ENCODE measurements around the gene ARCN1. TPM values are rescaled to one million over a fixed set of nuclear protein-coding genes. Genes with fewer than 3 reads are reported as not detected.
"Not testable (repeated sequence)": the region's sequence is repeated elsewhere in the genome, so short reads cannot be mapped to it uniquely, and the experiment has no call there.

The ARCN1 gene
- total RNA-seq, 5 donors from 2014 or later (not counting 1 experiment from before 2014, with no cell fraction given), result 80.6 to 117 (median 111) TPM

GRCh38 chr11:118565051-118565450 lies 7.2 kb upstream of the ARCN1 start:
- H3K9me3 Mint-ChIP-seq, result no peaks in the 10 kb centered on the region
- H3K27ac ChIP-seq (ENCODE audit: low read length), result no peak overlapping the region
- peaks cover 2% of the 10 kb centered on the region for H3K36me3 Mint-ChIP-seq
- H3K36me3 ChIP-seq (ENCODE audit: control insufficient read depth in 2 of 2, extremely low read depth in 1 of 2, insufficient read depth in 1 of 2, low read length in 1 of 2), result no peaks in the 10 kb centered on the region
- no peak for DNase-seq
- WGBS (ENCODE audit: insufficient coverage), result 57% methylated on average over 2 of the region's 5 CpGs
- CTCF ChIA-PET, result interaction anchor here in 1 of 2 donors (0.7 kb wide), 1 partner anchor 46 kb away, joined by 3 read pairs; no protein-coding TSS in a partner anchor
- H3K9me3 ChIP-seq, result no peaks in the 10 kb centered on the region
- peaks cover 0 to 12% of the 10 kb centered on the region in 2 experiments for H3K4me1 ChIP-seq (ENCODE audit: control insufficient read depth in 1 of 2, extremely low read depth in 1 of 2, insufficient read depth in 2 of 2, low read length in 2 of 2)
- ATAC-seq (replicated peaks in 1 of 4), result no peak
- peak overlapping the region; percentile 66 to 85 (median 77) for H3K4me3 Mint-ChIP-seq
- no peaks in the 10 kb centered on the region for H3K27me3 ChIP-seq (replicated peaks in 1 of 2; ENCODE audit: control insufficient read depth in 2 of 2, extremely low read depth in 1 of 2, insufficient read depth in 2 of 2, low read length in 1 of 2)
- H3K4me3 ChIP-seq (ENCODE audit: control insufficient read depth in 1 of 2, extremely low read depth in 1 of 2, low read length in 1 of 2), result no peak overlapping the region
- H3K27me3 Mint-ChIP-seq, result no peaks in the 10 kb centered on the region
- POLR2A ChIA-PET, result interaction anchor here in 1 of 2 donors (0.6 to 0.7 kb wide), 3 partner anchors 234 to 540 kb away, joined by 3 to 5 read pairs (median 4); no protein-coding TSS in a partner anchor
- H3K4me1 Mint-ChIP-seq, result peaks cover 23 to 25% (median 23%) of the 10 kb centered on the region in 3 donors
- peak overlapping the region; percentile 57 to 74 for H3K27ac Mint-ChIP-seq

DNA sequence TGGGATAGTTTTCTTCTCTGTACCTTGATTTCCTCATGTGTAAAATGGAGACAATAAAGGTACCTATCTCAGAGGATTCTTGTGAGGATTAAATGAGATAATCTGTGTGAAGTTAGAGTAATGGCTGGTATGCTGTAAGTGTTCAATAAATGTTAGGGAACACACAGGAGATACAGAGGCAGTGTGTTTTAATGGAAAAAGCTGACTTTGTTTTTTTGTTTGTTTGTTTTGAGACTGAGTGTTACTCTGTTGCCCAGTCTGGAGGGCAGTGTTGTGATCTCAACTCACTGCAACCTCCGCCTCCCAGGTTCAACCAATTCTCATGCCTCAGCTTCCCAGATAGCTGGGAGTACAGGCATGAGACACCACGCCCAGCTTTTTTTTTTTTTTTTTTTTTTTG lies 2.5 kb upstream of the ARCN1 start:
- WGBS (ENCODE audit: insufficient coverage), result 50% methylated on average over 1 of the region's 2 CpGs
- Mint-ChIP-seq H3K36me3 (no peaks in the 10 kb centered on the region), H3K4me1 (peaks cover 31 to 40% (median 37%) of the 10 kb centered on the region in 3 donors), H3K27me3 (no peaks in the 10 kb centered on the region), H3K9me3 (no peaks in the 10 kb centered on the region), H3K27ac (no peak overlapping the region), H3K4me3 (no peak overlapping the region)
- POLR2A ChIA-PET, result interaction anchor here in 1 of 2 donors (0.7 kb wide), 1 partner anchor 781 kb away, joined by 3 read pairs; no protein-coding TSS in a partner anchor
- Histone ChIP-seq H3K4me3 (ENCODE audit: control insufficient read depth in 1 of 2, extremely low read depth in 1 of 2, low read length in 1 of 2) (no peak overlapping the region), H3K27me3 (replicated peaks in 1 of 2; ENCODE audit: control insufficient read depth in 2 of 2, extremely low read depth in 1 of 2, insufficient read depth in 2 of 2, low read length in 1 of 2) (no peaks in the 10 kb centered on the region), H3K9me3 (no peaks in the 10 kb centered on the region), H3K36me3 (ENCODE audit: control insufficient read depth in 2 of 2, extremely low read depth in 1 of 2, insufficient read depth in 1 of 2, low read length in 1 of 2) (no peaks in the 10 kb centered on the region), H3K27ac (ENCODE audit: low read length) (no peak overlapping the region), H3K4me1 (ENCODE audit: control insufficient read depth in 1 of 2, extremely low read depth in 1 of 2, insufficient read depth in 2 of 2, low read length in 2 of 2) (peaks cover 13 to 21% of the 10 kb centered on the region in 2 experiments)
- CTCF ChIA-PET, result interaction anchor here in 1 of 2 donors (0.7 to 1.6 kb wide), 2 partner anchors 29 to 31 kb away, joined by 3 to 11 read pairs; no protein-coding TSS in a partner anchor
- no peak for ATAC-seq (replicated peaks in 1 of 4)
- DNase-seq, result no peak

DNA sequence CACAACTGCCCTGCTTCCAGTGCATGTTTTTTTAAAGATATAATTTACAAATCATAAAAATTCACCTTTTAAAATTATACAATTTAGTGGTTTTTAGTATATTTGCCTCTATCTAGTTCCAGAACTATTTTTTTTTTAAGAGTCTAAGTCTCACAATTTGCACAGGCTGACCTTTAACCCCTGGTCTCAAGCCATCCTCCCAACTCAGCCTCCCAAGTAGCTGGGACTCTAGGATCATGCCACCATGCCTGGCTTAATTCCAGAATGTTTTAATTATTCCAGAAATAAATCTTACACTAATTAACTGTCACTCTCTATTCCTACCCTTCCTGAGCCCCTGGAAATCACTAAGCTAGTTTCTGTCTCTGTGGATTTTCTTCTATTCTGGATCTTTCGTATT lies 1.4 kb upstream of the ARCN1 start:
- POLR2A ChIA-PET, result no interaction called here
- H3K4me1 ChIP-seq (ENCODE audit: control insufficient read depth in 1 of 2, extremely low read depth in 1 of 2, insufficient read depth in 2 of 2, low read length in 2 of 2), result peaks cover 18 to 20% of the 10 kb centered on the region in 2 experiments
- DNase-seq (no peak), ATAC-seq (replicated peaks in 1 of 4) (no peak)
- H3K9me3 ChIP-seq, result no peaks in the 10 kb centered on the region
- H3K36me3 ChIP-seq (ENCODE audit: control insufficient read depth in 2 of 2, extremely low read depth in 1 of 2, insufficient read depth in 1 of 2, low read length in 1 of 2), result no peaks in the 10 kb centered on the region
- Mint-ChIP-seq H3K9me3 (no peaks in the 10 kb centered on the region), H3K4me1 (peaks cover 35 to 43% (median 40%) of the 10 kb centered on the region in 3 donors), H3K27ac (peak overlapping the region; percentile 95 to 97), H3K36me3 (peaks cover 1% of the 10 kb centered on the region), H3K4me3 (peak overlapping the region in 2 of 3 donors; percentile 28 to 90), H3K27me3 (no peaks in the 10 kb centered on the region)
- peak overlapping the region; percentile 99 for H3K27ac ChIP-seq (ENCODE audit: low read length)
- WGBS (ENCODE audit: insufficient coverage), result no CpG with 5 or more reads among the region's 1 CpG
- CTCF ChIA-PET, result interaction anchor here in 1 of 2 donors (0.6 kb wide), 1 partner anchor 372 kb away, joined by 3 read pairs; no protein-coding TSS in a partner anchor
- H3K4me3 ChIP-seq (ENCODE audit: control insufficient read depth in 1 of 2, extremely low read depth in 1 of 2, low read length in 1 of 2), result no peak overlapping the region
- H3K27me3 ChIP-seq (replicated peaks in 1 of 2; ENCODE audit: control insufficient read depth in 2 of 2, extremely low read depth in 1 of 2, insufficient read depth in 2 of 2, low read length in 1 of 2), result no peaks in the 10 kb centered on the region

DNA sequence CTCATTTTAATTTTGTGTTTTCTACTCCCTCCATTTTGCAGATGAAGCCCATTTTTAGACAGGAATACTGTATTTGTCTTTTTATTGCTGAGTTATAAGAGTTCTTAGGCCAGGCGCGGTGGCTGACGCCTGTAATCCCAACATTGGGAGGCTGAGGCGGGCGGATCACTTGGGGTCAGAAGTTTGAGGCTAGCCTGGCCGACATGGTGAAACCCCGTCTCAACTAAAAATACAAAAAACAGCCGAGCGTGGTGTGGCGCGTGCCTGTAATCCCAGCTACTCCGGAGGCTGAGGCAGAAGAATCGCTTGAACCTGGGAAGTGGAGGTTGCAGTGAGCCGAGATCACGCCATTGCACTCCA lies 528 bp upstream of the ARCN1 start:
- POLR2A ChIA-PET, result interaction anchor here in 1 of 2 donors (0.7 kb wide), 1 partner anchor 537 kb away, joined by 4 read pairs; no protein-coding TSS in a partner anchor
- Mint-ChIP-seq H3K4me3 (peak overlapping the region; percentile 90 to 96 (median 93)), H3K27ac (peak overlapping the region; percentile 95 to 97), H3K4me1 (peaks cover 43 to 46% (median 44%) of the 10 kb centered on the region in 3 donors)
- WGBS (ENCODE audit: insufficient coverage), result no CpG with 5 or more reads among the region's 15 CpGs
- ATAC-seq (replicated peaks in 1 of 4); CTCF ChIA-PET; H3K9me3 Mint-ChIP-seq; H3K36me3 Mint-ChIP-seq; H3K27me3 ChIP-seq (replicated peaks in 1 of 2; ENCODE audit: control insufficient read depth in 2 of 2, extremely low read depth in 1 of 2, insufficient read depth in 2 of 2, low read length in 1 of 2); H3K27me3 Mint-ChIP-seq; H3K36me3 ChIP-seq (ENCODE audit: control insufficient read depth in 2 of 2, extremely low read depth in 1 of 2, insufficient read depth in 1 of 2, low read length in 1 of 2); H3K9me3 ChIP-seq: not testable (repeated sequence)
- peak in 7 of 35 experiments; percentile 0 to 27 (median 3) for DNase-seq
- H3K4me1 ChIP-seq (ENCODE audit: control insufficient read depth in 1 of 2, extremely low read depth in 1 of 2, insufficient read depth in 2 of 2, low read length in 2 of 2), result peaks cover 16 to 20% of the 10 kb centered on the region in 2 experiments
- peak overlapping the region; percentile 75 to 100 for H3K4me3 ChIP-seq (ENCODE audit: control insufficient read depth in 1 of 2, extremely low read depth in 1 of 2, low read length in 1 of 2)
- peak overlapping the region; percentile 99 for H3K27ac ChIP-seq (ENCODE audit: low read length)

- no peaks in the 10 kb centered on the region for H3K9me3 ChIP-seq
- H3K27me3 ChIP-seq (replicated peaks in 1 of 2; ENCODE audit: control insufficient read depth in 2 of 2, extremely low read depth in 1 of 2, insufficient read depth in 2 of 2, low read length in 1 of 2), result no peaks in the 10 kb centered on the region
- H3K4me3 ChIP-seq (ENCODE audit: control insufficient read depth in 1 of 2, extremely low read depth in 1 of 2, low read length in 1 of 2), result peak overlapping the region; percentile 97 to 100
- DNase-seq (peak in 7 of 35 experiments; percentile 1 to 58 (median 20)), ATAC-seq (replicated peaks in 1 of 4) (peak; percentile 25 to 51 (median 28))
- Mint-ChIP-seq H3K9me3 (no peaks in the 10 kb centered on the region), H3K4me1 (peaks cover 54 to 57% (median 56%) of the 10 kb centered on the region in 3 donors), H3K36me3 (peaks cover 10% of the 10 kb centered on the region), H3K27me3 (no peaks in the 10 kb centered on the region), H3K4me3 (peak overlapping the region; percentile 90 to 96 (median 93)), H3K27ac (peak overlapping the region; percentile 95 to 97)
- peaks cover 0 to 5% of the 10 kb centered on the region in 2 donors for H3K36me3 ChIP-seq (ENCODE audit: control insufficient read depth in 2 of 2, extremely low read depth in 1 of 2, insufficient read depth in 1 of 2, low read length in 1 of 2)
- POLR2A ChIA-PET, result interaction anchor here in 1 of 2 donors (0.5 to 1.0 kb wide), 3 partner anchors 36 to 321 kb away, joined by 3 to 18 read pairs (median 5); partner anchors contain the start of gene MPZL3
- CTCF ChIA-PET, result interaction anchor here in 1 of 2 donors (0.8 to 1.1 kb wide), 2 partner anchors 34 to 375 kb away, joined by 3 read pairs; no protein-coding TSS in a partner anchor
- H3K27ac ChIP-seq (ENCODE audit: low read length), result peak overlapping the region; percentile 99
- H3K4me1 ChIP-seq (ENCODE audit: control insufficient read depth in 1 of 2, extremely low read depth in 1 of 2, insufficient read depth in 2 of 2, low read length in 2 of 2), result peaks cover 20 to 26% of the 10 kb centered on the region in 2 experiments
- no CpG with 5 or more reads among the region's 10 CpGs for WGBS (ENCODE audit: insufficient coverage)
Measured at GRCh38 chr11:118572981-118573550, 857 bp downstream of the ARCN1 start.

DNA sequence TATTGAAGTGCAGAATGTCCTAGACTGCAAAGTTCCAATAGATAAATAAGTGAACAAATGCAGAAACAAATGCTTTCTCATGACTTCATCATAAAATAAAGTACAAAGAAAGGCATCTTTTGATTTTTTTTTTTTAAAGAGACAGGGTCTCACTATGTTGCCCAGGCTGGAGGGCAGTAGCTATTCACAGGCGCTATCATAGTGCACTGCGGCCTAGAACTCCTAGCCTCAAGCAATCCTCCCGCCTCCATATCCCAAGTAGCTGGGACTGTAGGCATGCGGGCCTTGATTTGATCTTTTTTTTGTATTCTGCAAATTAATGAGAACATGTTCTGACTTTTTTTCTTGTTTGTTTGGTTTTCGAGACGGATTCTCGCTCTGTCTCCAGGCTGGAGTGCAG lies 2.4 kb downstream of the ARCN1 start:
- no CpG with 5 or more reads among the region's 7 CpGs for WGBS (ENCODE audit: insufficient coverage)
- H3K4me1 Mint-ChIP-seq, result peaks cover 56 to 66% (median 63%) of the 10 kb centered on the region in 3 donors
- CTCF ChIA-PET, result no interaction called here

More for the DNA sequence above, 2.4 kb downstream of the ARCN1 start:
- DNase-seq (no peak), ATAC-seq (replicated peaks in 1 of 4) (no peak)
- H3K4me1 ChIP-seq (ENCODE audit: control insufficient read depth in 1 of 2, extremely low read depth in 1 of 2, insufficient read depth in 2 of 2, low read length in 2 of 2), result peaks cover 20 to 30% of the 10 kb centered on the region in 2 experiments
- H3K36me3 Mint-ChIP-seq, result peaks cover 10% of the 10 kb centered on the region
- H3K27ac Mint-ChIP-seq, result no peak overlapping the region
- no peak overlapping the region for H3K4me3 ChIP-seq (ENCODE audit: control insufficient read depth in 1 of 2, extremely low read depth in 1 of 2, low read length in 1 of 2)
- H3K9me3 Mint-ChIP-seq, result no peaks in the 10 kb centered on the region
- H3K9me3 ChIP-seq, result no peaks in the 10 kb centered on the region
- no peak overlapping the region for H3K27ac ChIP-seq (ENCODE audit: low read length)
- H3K27me3 Mint-ChIP-seq, result no peaks in the 10 kb centered on the region
- H3K36me3 ChIP-seq (ENCODE audit: control insufficient read depth in 2 of 2, extremely low read depth in 1 of 2, insufficient read depth in 1 of 2, low read length in 1 of 2), result peaks cover 0 to 5% of the 10 kb centered on the region in 2 donors
- peak overlapping the region; percentile 49 to 67 (median 64) for H3K4me3 Mint-ChIP-seq
- no peaks in the 10 kb centered on the region for H3K27me3 ChIP-seq (replicated peaks in 1 of 2; ENCODE audit: control insufficient read depth in 2 of 2, extremely low read depth in 1 of 2, insufficient read depth in 2 of 2, low read length in 1 of 2)
- POLR2A ChIA-PET, result no interaction called here
